MM.1S (cell line): ENCODE measurements around the gene LZTS3.
"Not testable (repeated sequence)": the region's sequence is repeated elsewhere in the genome, so short reads cannot be mapped to it uniquely, and the experiment has no call there.

Experiments used
- CTCF ChIP-seq: fragments of 300-600 bp; sonication (generic); IDR thresholded peaks from 2 replicates; pipeline ENCODE4 v1.5.1; 2016; ENCODE audit warnings: antibody characterized with exemption, low read length, mixed read lengths
- EZH2 ChIP-seq: fragments of 300-600 bp; sonication (generic); optimal IDR thresholded peaks from 2 replicates; pipeline ENCODE3; 2017; ENCODE audit warnings: low read depth, mild to moderate bottlenecking, antibody characterized with exemption, low read length, mixed read lengths
- EZH2phosphoT487 ChIP-seq: fragments of 300-600 bp; sonication (generic); IDR thresholded peaks from 2 replicates; pipeline ENCODE4 v1.6.1; 2018; ENCODE audit warnings: antibody characterized with exemption, low read length

DNA sequence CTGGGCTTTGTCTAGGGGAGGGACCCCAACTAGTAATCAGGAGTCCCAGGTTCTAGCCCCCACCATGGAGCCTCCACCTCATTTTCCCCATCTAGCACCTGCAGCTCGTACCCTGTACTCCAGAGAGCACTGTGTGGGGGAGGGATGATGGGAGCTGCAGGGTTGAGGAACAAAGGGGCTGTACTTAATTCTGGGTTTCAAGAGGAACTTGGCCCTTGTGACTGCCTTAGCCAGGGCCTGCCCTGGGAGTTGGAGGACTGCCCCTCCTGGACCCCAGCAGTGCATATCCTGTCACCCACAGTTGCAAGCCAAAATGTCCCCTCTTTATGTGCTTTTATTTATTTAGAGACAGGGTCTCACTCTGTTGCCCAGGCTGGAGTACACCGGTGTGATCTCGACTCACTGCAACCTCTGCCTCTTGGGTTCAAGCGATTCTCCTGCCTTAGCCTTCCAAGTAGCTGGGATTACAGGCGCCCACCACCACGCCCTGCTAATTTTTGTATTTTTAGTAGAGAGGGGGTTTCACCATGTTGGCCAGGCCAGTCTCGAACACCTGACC, 42.1 kb upstream of the LZTS3 start:
- TF ChIP-seq CTCF, EZH2phosphoT487, EZH2: not testable (repeated sequence)
